Measurements from ENCODE around the gene KLHDC4. TPM values are rescaled to one million over a fixed set of nuclear protein-coding genes. Genes with fewer than 3 reads are reported as not detected.
A peak's percentile ranks its signal among the peaks of the same experiment; 100 is the strongest.

Gene KLHDC4
- total and polyA plus RNA-seq, 10 of the 15 experiments (the other 5 are each of a cell fraction or from before 2014, with no cell fraction given): 0.80 to 62.1 (median 32.8) TPM

DNA sequence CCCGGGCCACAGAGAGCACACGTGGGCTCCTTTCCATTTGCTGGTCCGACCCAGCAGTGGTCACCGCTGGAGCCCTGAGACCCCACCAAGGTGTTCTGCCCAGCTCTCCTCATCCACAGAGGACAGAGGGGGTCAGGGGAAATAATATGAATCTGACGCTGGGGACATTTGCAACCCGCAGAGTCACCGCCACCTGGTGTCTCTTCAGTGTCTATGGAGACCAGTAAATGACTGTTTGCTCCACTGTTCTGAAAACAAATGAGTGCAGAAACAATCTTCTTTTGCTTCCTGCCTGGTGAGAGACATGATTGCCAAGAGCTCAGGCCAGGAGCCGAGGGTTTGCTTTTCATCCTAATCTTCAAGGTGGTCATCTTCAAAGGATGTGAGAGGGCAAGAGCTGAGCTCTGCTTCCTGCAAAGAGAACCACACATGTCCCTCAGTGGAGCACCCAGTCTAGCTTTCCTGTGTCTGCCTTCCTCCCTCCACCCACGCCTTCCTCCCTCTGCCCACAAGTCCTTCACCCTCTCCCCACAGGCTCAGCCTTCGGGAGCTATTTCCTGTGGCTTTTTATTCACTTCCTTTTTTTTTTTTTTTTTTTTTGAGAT lies 14.7 kb upstream of the KLHDC4 start (continued):
- TF ChIP-seq, protein P1, sequence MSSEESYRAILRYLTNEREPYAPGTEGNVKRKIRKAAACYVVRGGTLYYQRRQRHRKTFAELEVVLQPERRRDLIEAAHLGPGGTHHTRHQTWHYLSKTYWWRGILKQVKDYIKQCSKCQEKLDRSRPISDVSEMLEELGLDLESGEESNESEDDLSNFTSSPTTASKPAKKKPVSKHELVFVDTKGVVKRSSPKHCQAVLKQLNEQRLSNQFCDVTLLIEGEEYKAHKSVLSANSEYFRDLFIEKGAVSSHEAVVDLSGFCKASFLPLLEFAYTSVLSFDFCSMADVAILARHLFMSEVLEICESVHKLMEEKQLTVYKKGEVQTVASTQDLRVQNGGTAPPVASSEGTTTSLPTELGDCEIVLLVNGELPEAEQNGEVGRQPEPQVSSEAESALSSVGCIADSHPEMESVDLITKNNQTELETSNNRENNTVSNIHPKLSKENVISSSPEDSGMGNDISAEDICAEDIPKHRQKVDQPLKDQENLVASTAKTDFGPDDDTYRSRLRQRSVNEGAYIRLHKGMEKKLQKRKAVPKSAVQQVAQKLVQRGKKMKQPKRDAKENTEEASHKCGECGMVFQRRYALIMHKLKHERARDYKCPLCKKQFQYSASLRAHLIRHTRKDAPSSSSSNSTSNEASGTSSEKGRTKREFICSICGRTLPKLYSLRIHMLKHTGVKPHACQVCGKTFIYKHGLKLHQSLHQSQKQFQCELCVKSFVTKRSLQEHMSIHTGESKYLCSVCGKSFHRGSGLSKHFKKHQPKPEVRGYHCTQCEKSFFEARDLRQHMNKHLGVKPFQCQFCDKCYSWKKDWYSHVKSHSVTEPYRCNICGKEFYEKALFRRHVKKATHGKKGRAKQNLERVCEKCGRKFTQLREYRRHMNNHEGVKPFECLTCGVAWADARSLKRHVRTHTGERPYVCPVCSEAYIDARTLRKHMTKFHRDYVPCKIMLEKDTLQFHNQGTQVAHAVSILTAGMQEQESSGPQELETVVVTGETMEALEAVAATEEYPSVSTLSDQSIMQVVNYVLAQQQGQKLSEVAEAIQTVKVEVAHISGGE (CRISPR knock-in tag; IDR thresholded peaks at IDR 0.05): no peak
- TF ChIP-seq RUNX3 (IDR thresholded peaks at IDR 0.05; ENCODE audit: low read length): peak; percentile 96
- peak; percentile 94 for TF ChIP-seq IKZF1 (conservative IDR thresholded peaks at IDR 0.05)
- no peak for TF ChIP-seq SRF (IDR thresholded peaks at IDR 0.05; ENCODE audit: low read depth in 2 of 2, low read length in 2 of 2)
- TF ChIP-seq TCF12 (IDR thresholded peaks at IDR 0.05; ENCODE audit: low read depth, low read length): no peak
- no peak for TF ChIP-seq ZBTB40 (IDR thresholded peaks at IDR 0.05; ENCODE audit: borderline replicate concordance)
- TF ChIP-seq DPF2 (IDR thresholded peaks at IDR 0.05): peak; percentile 36; the same call in 1 of the 2 replicates
- peak; percentile 65; the same call in 1 of the 3 replicates for TF ChIP-seq POU2F2 (IDR thresholded peaks at IDR 0.05; ENCODE audit: borderline replicate concordance, low read depth, low read length)
- TF ChIP-seq SPI1 (IDR thresholded peaks at IDR 0.05; ENCODE audit: borderline replicate concordance, insufficient read depth, low read depth, low read length): peak; percentile 82
- no peak for TF ChIP-seq CEBPB (IDR thresholded peaks at IDR 0.05; ENCODE audit: borderline replicate concordance in 1 of 2, low read depth in 2 of 2, low read length in 2 of 2)
- 0 out of 2 replicates have a peak, but pooled peaks have one; percentile 35 for TF ChIP-seq PML (IDR thresholded peaks at IDR 0.05; ENCODE audit: low read length)
- peak in 1 of 2 experiments; percentile 98; a peak in 2 of 4 replicates for TF ChIP-seq ETV6 (conservative IDR thresholded peaks at IDR 0.05 in 1 of 2, IDR thresholded peaks at IDR 0.05 in 1 of 2; ENCODE audit: borderline replicate concordance in 1 of 2, low read depth in 1 of 2)
- TF ChIP-seq BCL3 (IDR thresholded peaks at IDR 0.05; ENCODE audit: borderline replicate concordance, insufficient read depth, low read depth, low read length, poor library complexity, severe bottlenecking): peak; percentile 60
- no peak for TF ChIP-seq CBX5 (IDR thresholded peaks at IDR 0.05; ENCODE audit: low read depth)
- TF ChIP-seq RELA (IDR thresholded peaks at IDR 0.05; ENCODE audit: borderline replicate concordance, partially characterized antibody): no peak
- TF ChIP-seq TBL1XR1 (IDR thresholded peaks at IDR 0.05; ENCODE audit: low read depth, low read length): no peak

All from GM12878 (cell line).